Endothelial cell of umbilical vein (primary cell): ENCODE data around the gene C7orf33. TPM values are rescaled to one million over a fixed set of nuclear protein-coding genes. Genes with fewer than 3 reads are reported as not detected.

Experiments
- BruUV-seq: library from RNA; stranded (reverse); fragments of 400-500 nt; replicated peaks from 2 replicates; lab custom pipeline; 2021; lab: Mats Ljungman, UMichigan
- CTCF ChIA-PET: fragments of 300-600, 350-600 bp; sonication (Branson Sonifier 250); formaldehyde crosslinking; loops from one replicate; lab custom pipeline; 2021; ENCODE audit warnings: antibody characterized with exemption, inconsistent platforms; lab: Charles Lee
- POLR2A ChIA-PET: fragments of 300-600, 350-600 bp; sonication (Branson Sonifier 250); formaldehyde crosslinking; loops from one replicate; lab custom pipeline; 2021; ENCODE audit warnings: antibody characterized with exemption, inconsistent platforms; lab: Charles Lee
- DNase-seq: peaks from one replicate; pipeline ENCODE4 v3.0.0-alpha.2; 2011; ENCODE audit warnings: low read depth, low spot score
- FAIRE-seq: peaks from 2 replicates; lab custom pipeline; 2011; peaks lifted over from hg19 to GRCh38; lab: Jason Lieb, UNC
- H2AFZ ChIP-seq: 2 replicates; pipeline ENCODE4 v1.6.0; 2012; ENCODE audit warnings: low read depth, low read length, control low read depth, inconsistent platforms
- H3K27ac ChIP-seq: 2 replicates; pipeline ENCODE4 v1.5.1; 2011; ENCODE audit warnings: low read depth, mild to moderate bottlenecking, control low read depth, low read length, moderate library complexity; ENCODE audit not compliant: insufficient read depth
- H3K27me3 ChIP-seq, 2 experiments: 2 replicates each; pipeline versions ENCODE4 v1.6.0 to v1.6.1; 2011; ENCODE audit warnings: low read length in 2 of 2, mixed read lengths in 1 of 2; ENCODE audit not compliant: control insufficient read depth in 2 of 2, insufficient read depth in 2 of 2
- H3K36me3 ChIP-seq, 2 experiments: 2 replicates in 1 of 2; 3 replicates in 1 of 2; pipeline ENCODE4 v1.5.1; 2011; ENCODE audit warnings: low read length in 2 of 2, mild to moderate bottlenecking in 1 of 2, moderate library complexity in 1 of 2; ENCODE audit not compliant: control insufficient read depth in 2 of 2, insufficient read depth in 2 of 2; ENCODE audit errors: extremely low read depth in 1 of 2
- H3K4me1 ChIP-seq: 3 replicates; pipeline ENCODE4 v1.5.1; 2011; ENCODE audit warnings: mild to moderate bottlenecking, low read length; ENCODE audit not compliant: control insufficient read depth, insufficient read depth; ENCODE audit errors: extremely low read depth
- H3K4me2 ChIP-seq: 2 replicates; pipeline ENCODE4 v1.6.1; 2011; ENCODE audit warnings: low read length, control low read depth, mixed read lengths; ENCODE audit not compliant: insufficient read depth
- H3K4me3 ChIP-seq, 3 experiments: fragments of 200-600 bp in 1 of 3; sonication (generic), shearing (Covaris generic) in 1 of 3; replicated peaks in 1 of 3; 2 replicates each; pipeline ENCODE4 v1.5.1; 2011 to 2016; ENCODE audit warnings: control low read depth in 3 of 3, low read length in 3 of 3, mild to moderate bottlenecking in 2 of 3, inconsistent platforms in 1 of 3, low read depth in 1 of 3, moderate library complexity in 1 of 3; ENCODE audit not compliant: insufficient read depth in 1 of 3
- H3K79me2 ChIP-seq: 2 replicates; pipeline ENCODE4 v1.6.0; 2012; ENCODE audit warnings: low read length, inconsistent platforms; ENCODE audit not compliant: control insufficient read depth, insufficient read depth
- H3K9ac ChIP-seq: replicated peaks from 2 replicates; pipeline ENCODE3; 2011; ENCODE audit warnings: low read length, control low read depth; ENCODE audit not compliant: insufficient read depth; ENCODE audit errors: extremely low read depth
- H3K9me1 ChIP-seq: replicated peaks from 3 replicates; pipeline ENCODE4 v1.6.0; 2011; ENCODE audit warnings: mild to moderate bottlenecking, low read length; ENCODE audit not compliant: control insufficient read depth, insufficient read depth; ENCODE audit errors: extremely low read depth
- H3K9me3 ChIP-seq: replicated peaks from 2 replicates; pipeline ENCODE4 v1.5.1; 2012; ENCODE audit warnings: low read length, inconsistent platforms; ENCODE audit not compliant: control insufficient read depth, insufficient read depth
- H4K20me1 ChIP-seq: replicated peaks from 2 replicates; pipeline ENCODE3; 2011; ENCODE audit warnings: mild to moderate bottlenecking, low read length; ENCODE audit not compliant: control insufficient read depth, insufficient read depth; ENCODE audit errors: extremely low read depth
- CTCF ChIP-seq, 2 donors: IDR thresholded peaks; 1 replicate in 1 of 2; 2 replicates in 1 of 2; pipeline ENCODE4 v1.5.1; 2011; ENCODE audit warnings: low read length in 2 of 2, mild to moderate bottlenecking in 2 of 2, moderate library complexity in 2 of 2, control low read depth in 1 of 2, inconsistent platforms in 1 of 2, low read depth in 1 of 2; ENCODE audit not compliant: insufficient read depth in 1 of 2; ENCODE audit errors: extremely low read depth in 1 of 2
- EZH2 ChIP-seq: IDR thresholded peaks from 2 replicates; pipeline ENCODE4 v1.6.1; 2012; ENCODE audit warnings: borderline replicate concordance, low read depth, mild to moderate bottlenecking, moderate library complexity, low read length, inconsistent platforms; ENCODE audit not compliant: severe bottlenecking
- FOS ChIP-seq: IDR thresholded peaks from 2 replicates; pipeline ENCODE4 v1.6.1; 2011; ENCODE audit warnings: mild to moderate bottlenecking, low read length, moderate library complexity, borderline replicate concordance; ENCODE audit not compliant: insufficient read depth
- GATA2 ChIP-seq: IDR thresholded peaks from 2 replicates; pipeline ENCODE4 v1.7.0; 2011; ENCODE audit warnings: low read depth, mild to moderate bottlenecking, moderate library complexity, mixed read lengths, low read length; ENCODE audit not compliant: insufficient read length, insufficient read depth
- JUN ChIP-seq: IDR thresholded peaks from 2 replicates; pipeline ENCODE4 v1.6.1; 2011; ENCODE audit warnings: borderline replicate concordance, low read depth; ENCODE audit not compliant: insufficient read length, insufficient read depth
- MAX ChIP-seq: IDR thresholded peaks from 2 replicates; pipeline ENCODE4 v1.6.1; 2011; ENCODE audit not compliant: insufficient read depth, insufficient read length
- MYC ChIP-seq: IDR thresholded peaks from one replicate; pipeline ENCODE4 v1.6.1; 2011; ENCODE audit warnings: mild to moderate bottlenecking, low read depth, low read length
- POLR2A ChIP-seq: IDR thresholded peaks from 2 replicates; pipeline ENCODE4 v1.6.1; 2012; ENCODE audit warnings: low read depth, mild to moderate bottlenecking, control low read depth, low read length
- POLR2AphosphoS5 ChIP-seq: IDR thresholded peaks from 2 replicates; pipeline ENCODE4 v1.6.1; 2012; ENCODE audit warnings: low read depth, mild to moderate bottlenecking, control low read depth, low read length, moderate library complexity; ENCODE audit not compliant: insufficient read depth
- dilution Hi-C: fragments of 300-500 bp; cut with MboI; formaldehyde crosslinking; loops from one replicate; pipeline ENCODE4 v1.15.0; 2019; ENCODE audit warnings: low sequenced_read_pairs; ENCODE audit not compliant: extremely low pct_ligation_motif_present
- intact Hi-C: fragments of 100-400 bp; cut with micrococcal nuclease; formaldehyde crosslinking; loops from one replicate; pipeline ENCODE4 v1.10.0; 2022
- polyA plus RNA-seq, 4 experiments: library from polyadenylated mRNA; depleted of rRNA in 3 of 4; stranded (reverse) in 3 of 4; unstranded in 1 of 4; fragments of >200 nt; gene quantifications; 2 replicates each; pipeline versions ENCODE4 v1.2.1 to v1.2.3, GENCODE V29; 2011 to 2012; ENCODE audit warnings: missing spikeins in 1 of 4
- total RNA-seq: library from RNA; stranded (reverse); gene quantifications from 2 replicates; pipeline ENCODE4 v1.2.3, GENCODE V29; 2021

Gene C7orf33
- total and polyA plus RNA-seq, 2 donors (not counting 3 experiments of a cell fraction or from before 2014, with no cell fraction given) = not detected

GRCh38 chr7:148652773-148653172 is 62.2 kb downstream of the C7orf33 start:
- Histone ChIP-seq H3K27me3 (no peaks in the 10 kb centered on the region), H3K79me2 (no peaks in the 10 kb centered on the region), H3K9me1 (no peaks in the 10 kb centered on the region), H3K4me2 (no peak overlapping the region), H3K9ac (no peak overlapping the region), H3K9me3 (no peaks in the 10 kb centered on the region), H3K4me3 (no peak overlapping the region), H2AFZ (no peak overlapping the region), H3K4me1 (no peaks in the 10 kb centered on the region), H4K20me1 (no peaks in the 10 kb centered on the region), H3K27ac (no peak overlapping the region), H3K36me3 (no peaks in the 10 kb centered on the region)
- no peak for FAIRE-seq
- no peak for DNase-seq
- dilution Hi-C loops (no loop called here), intact Hi-C loops (no loop called here)
- TF ChIP-seq POLR2A (no peak), POLR2AphosphoS5 (no peak), JUN (no peak), MYC (no peak), EZH2 (no peak), FOS (no peak), MAX (no peak), CTCF (IDR thresholded peaks at IDR 0.05; ENCODE audit: extremely low read depth in 1 of 2, insufficient read depth in 1 of 2, low read depth in 1 of 2, low read length in 2 of 2) (no peak), GATA2 (no peak)
- ChIA-PET POLR2A (no interaction called here), CTCF (no interaction called here)
- no TSS peak for BruUV-seq
